Left ventricle myocardium superior (tissue), 1 donor: ENCODE measurements around the gene SAP30BP. TPM values are rescaled to one million over a fixed set of nuclear protein-coding genes. Genes with fewer than 3 reads are reported as not detected.

Source experiments
- ATAC-seq: fragments of 200-7000 bp; cut with Tn5 transposase; one replicate; pipeline ENCODE4 v1.9.1; 2020; ENCODE audit warnings: mild to moderate bottlenecking, moderate library complexity
- DNase-seq: peaks from one replicate; pipeline ENCODE4 v3.0.0-alpha.2; 2020
- intact Hi-C: fragments of 100-400 bp; cut with micrococcal nuclease; formaldehyde crosslinking; loops from one replicate; pipeline ENCODE4 v1.11.0; 2022
- total RNA-seq: library from RNA; stranded (reverse); fragmentation: NEBNext Ultra II Directional; extraction: Animal tissue kit (Norgen Biotek cat#: 25700); gene quantifications from one replicate; pipeline ENCODE4 v1.2.1, GENCODE V29; 2021
- donor health status: DM: no; HTN: yes; CAD: no; lungs with severe emphysema.

SAP30BP gene
- total RNA-seq, 1 donor from 2014 or later, result 47.8 TPM

DNA sequence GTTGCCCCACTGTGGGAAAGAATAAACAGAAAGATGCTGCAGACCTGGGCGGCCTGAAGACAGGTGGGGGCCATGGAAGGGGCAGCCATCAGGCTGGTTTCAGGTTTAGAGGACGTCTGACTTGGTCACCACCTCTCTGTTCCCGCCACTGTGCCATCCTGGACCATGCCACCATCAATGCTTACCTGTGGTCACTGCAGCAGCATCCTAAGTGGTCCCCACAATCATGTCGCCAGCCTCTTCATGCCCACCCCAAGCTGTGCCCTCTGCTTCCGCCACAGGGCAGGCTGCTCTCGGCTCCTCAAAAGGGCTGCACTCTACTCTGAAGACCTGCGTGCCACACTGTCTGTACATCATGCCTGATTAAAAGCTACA is 23.5 kb upstream of the SAP30BP start:
- ATAC-seq, result no peak
- intact Hi-C loops, result no loop called here

DNA sequence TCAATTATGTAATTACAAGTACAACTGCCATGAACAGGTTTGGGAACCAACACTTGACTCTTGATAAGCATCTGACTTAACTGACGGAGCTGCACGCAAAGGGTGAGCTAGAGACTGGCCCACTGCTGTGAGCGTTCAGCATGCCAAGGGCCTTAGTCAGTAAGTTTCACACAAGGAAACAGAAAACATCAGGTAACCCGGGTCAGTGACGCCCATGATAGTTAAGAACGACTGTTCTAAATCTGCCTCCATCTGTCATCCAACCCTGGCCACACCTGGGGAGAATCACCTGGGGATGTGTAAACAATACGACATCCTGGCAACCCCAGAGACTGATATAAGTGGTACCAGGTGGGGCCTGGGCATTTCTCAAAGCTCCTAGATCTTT is 21.6 kb upstream of the SAP30BP start:
- ATAC-seq, result no peak
- intact Hi-C loops, result no loop called here
- DNase-seq, result no peak

More for the DNA sequence above, 23.5 kb upstream of the SAP30BP start:
- DNase-seq, result no peak

- peak; percentile 6 for ATAC-seq
- no peak for DNase-seq
- intact Hi-C loops, result no loop called here
Observed at GRCh38 chr17:75645889-75646637, 21.1 kb upstream of the SAP30BP start.

DNA sequence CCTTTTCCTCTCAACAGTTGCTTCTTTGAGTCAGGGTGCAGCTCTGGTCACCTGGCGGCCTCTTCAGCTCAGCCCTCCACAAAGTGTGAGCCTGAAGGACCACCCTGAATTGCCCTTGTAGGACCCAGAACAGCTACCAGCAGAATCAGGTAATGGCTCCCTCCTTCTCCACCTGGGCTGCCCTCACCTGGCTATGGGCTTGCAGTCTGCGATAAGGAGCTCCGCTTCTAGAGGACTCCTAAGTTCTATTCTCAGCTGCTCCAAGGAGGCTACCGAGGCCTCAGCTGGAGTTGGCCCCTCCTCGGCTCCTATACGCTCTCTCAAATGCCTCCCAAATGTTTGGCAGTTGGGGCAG is 20.5 kb upstream of the SAP30BP start:
- ATAC-seq, result no peak

GRCh38 chr17:75647061-75647460 is 20.1 kb upstream of the SAP30BP start:
- ATAC-seq (no peak), DNase-seq (no peak)
- intact Hi-C loops, result no loop called here

More for the DNA sequence above, 20.5 kb upstream of the SAP30BP start:
- no peak for DNase-seq
- intact Hi-C loops, result no loop called here

DNA sequence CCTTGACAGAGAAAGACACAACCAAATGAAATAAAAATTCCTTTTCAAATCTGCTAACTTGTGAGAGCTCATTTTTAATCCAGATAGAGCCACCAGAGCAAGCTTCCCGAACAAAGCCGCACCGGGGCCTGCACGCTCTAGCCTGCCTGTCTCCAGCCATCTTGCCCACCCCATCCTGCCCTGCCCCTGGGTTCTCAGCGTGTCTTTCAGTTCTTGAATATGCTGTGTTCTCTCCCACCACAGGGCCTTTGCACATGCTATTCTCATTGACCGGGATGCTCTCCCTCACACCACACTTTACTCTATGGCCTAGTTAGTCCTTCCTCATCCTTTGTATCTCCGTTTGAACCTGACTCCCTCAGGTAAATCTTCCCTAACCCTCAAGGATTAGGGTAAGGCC is 19.2 kb upstream of the SAP30BP start:
- DNase-seq, result no peak
- ATAC-seq, result no peak
- intact Hi-C loops, result no loop called here

DNA sequence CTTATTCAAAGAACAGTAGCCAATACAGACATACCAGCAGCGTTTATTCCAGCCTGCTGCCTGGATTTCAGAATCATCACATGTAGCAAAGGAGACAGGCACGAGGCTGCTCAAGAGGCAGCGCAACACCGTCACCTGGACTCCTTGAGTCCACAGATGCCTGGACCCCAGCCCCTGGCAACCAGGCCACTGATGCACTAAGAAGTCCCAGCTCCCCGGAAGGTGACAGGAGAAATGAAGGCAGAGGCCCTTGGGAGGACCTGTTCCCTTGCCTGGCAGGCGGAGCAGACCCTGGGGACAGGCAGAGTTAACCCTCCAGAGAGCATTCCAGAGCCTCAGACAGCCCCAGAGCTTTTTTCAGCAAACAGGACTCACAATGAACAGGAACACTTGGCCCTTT is 17.5 kb upstream of the SAP30BP start:
- intact Hi-C loops, result no loop called here
- ATAC-seq, result no peak
- DNase-seq, result no peak

DNA sequence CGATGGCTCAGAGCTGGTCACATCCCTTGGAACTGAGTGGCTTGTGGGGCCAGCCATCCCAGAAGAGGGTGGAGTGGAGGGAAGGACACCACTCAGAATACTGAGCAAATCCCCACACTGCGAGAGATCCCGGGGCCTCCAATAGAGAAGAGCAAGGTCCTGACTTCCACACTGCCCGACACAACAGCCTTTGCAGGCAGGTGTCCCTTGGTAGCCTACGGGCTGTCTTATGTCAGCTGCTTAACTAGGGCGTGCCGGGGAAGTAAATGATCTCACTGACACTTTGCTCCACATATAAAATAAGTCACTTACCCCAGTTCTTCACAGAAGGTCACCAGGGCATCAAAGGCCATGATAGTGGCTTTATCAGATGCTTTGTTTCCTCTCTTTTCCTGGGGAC is 16.3 kb upstream of the SAP30BP start:
- DNase-seq (no peak), ATAC-seq (no peak)
- intact Hi-C loops, result no loop called here

DNA sequence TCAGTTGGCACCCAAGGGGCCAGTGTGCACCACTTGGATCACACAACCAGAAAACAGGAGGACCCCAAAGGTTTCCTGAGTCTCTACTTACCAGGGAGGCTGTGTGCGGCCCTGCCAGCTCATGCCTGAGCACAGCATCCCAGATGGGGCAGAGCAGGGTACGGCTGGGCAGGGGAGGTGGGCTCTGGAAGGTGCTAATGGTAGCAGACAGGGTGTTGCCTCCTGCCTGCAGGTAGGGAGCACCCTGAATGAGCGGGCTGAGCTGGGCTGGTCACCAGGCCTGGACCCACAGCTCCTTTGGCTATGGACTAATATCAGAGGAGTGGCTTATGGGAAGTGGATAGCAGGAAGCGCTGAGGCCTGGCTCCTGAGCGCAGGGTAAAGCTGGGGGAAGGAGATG is 14.8 kb upstream of the SAP30BP start:
- intact Hi-C loops, result no loop called here
- DNase-seq (no peak), ATAC-seq (no peak)

GRCh38 chr17:75652934-75653549 is 14.1 kb upstream of the SAP30BP start:
- intact Hi-C loops, result no loop called here
- no peak for DNase-seq
- peak; percentile 76 for ATAC-seq

- intact Hi-C loops, result no loop called here
- ATAC-seq (peak; percentile 38), DNase-seq (no peak)
Observed at GRCh38 chr17:75654176-75654575, 13.0 kb upstream of the SAP30BP start.

GRCh38 chr17:75658237-75658636 is 8.9 kb upstream of the SAP30BP start:
- intact Hi-C loops, result no loop called here
- DNase-seq, result no peak

DNA sequence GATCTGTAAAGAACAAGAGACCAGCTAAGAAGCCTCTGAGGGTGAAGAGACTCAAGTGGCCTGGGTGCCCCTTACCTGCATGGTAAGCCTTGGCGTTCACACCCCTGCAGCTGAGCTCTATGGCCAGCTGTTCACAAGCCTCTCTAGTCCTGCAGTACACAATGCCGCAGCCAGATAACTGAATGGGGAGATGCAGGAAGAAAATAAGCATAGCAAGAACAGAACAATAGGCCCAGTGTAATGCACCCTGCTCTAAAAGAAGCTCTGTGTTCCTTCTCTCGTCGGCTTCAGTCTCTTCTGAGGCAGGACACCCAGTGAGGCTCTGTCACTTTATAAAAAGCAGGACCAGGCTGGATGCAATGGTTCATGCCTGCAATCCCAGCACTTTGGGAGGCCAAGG is 5.6 kb upstream of the SAP30BP start:
- intact Hi-C loops, result no loop called here
- DNase-seq, result no peak
- no peak for ATAC-seq

More at GRCh38 chr17:75658237-75658636, 8.9 kb upstream of the SAP30BP start:
- no peak for ATAC-seq

DNA sequence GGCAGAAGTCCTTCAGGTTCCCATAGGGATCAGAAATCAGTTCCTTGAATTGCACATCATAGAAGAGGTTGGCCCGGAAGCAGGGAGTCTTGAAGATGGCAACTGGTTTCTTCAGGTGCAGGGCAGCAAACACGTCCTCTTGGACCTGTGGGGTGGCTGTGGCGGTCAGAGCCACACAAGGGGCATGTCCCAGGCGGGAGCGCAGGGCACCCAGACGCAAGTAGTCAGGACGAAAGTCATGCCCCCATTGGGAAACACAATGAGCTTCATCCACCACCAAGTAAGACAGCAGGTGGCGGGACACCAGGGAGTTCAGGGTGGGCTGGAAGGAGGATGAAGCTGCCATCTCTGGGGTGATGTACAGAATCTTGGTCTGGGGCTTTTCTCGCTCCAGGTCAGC is 4.6 kb upstream of the SAP30BP start:
- intact Hi-C loops, result no loop called here
- DNase-seq (no peak), ATAC-seq (no peak)

- no peak for ATAC-seq
- intact Hi-C loops, result no loop called here
- DNase-seq, result no peak
Observed at GRCh38 chr17:75664099-75664549, 3.0 kb upstream of the SAP30BP start.

DNA sequence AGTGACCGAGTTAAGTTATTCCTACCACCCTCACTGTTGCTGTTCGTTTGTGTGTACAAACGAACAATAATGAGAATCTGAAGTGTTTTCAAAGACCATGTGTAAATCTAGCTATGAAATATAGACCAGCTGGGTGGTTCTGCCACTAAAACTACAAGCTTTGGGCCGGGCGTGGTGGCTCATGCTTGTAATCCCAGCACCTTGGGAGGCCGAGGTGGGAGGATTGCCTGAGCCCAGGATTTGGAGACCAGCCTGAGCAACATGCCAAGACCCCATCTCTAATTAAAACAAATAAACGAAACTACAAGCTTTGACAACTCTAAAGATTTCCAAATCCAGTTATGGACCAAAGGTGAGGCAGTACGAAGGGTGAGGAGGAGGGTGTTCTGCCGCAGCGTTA is 1.2 kb upstream of the SAP30BP start:
- DNase-seq, result no peak
- ATAC-seq, result no peak
- intact Hi-C loops, result no loop called here

GRCh38 chr17:75667825-75668224 is 687 bp downstream of the SAP30BP start:
- DNase-seq, result no peak
- ATAC-seq, result no peak
- intact Hi-C loops, result no loop called here

GRCh38 chr17:75668489-75668888 is 1.4 kb downstream of the SAP30BP start:
- DNase-seq (no peak), ATAC-seq (no peak)
- intact Hi-C loops, result no loop called here

- ATAC-seq, result no peak
- no peak for DNase-seq
- intact Hi-C loops, result loop anchor here (5.0 kb wide), 1 partner anchor 81 kb away; no protein-coding TSS in a partner anchor
Observed at GRCh38 chr17:75670868-75671267, 3.7 kb downstream of the SAP30BP start.

DNA sequence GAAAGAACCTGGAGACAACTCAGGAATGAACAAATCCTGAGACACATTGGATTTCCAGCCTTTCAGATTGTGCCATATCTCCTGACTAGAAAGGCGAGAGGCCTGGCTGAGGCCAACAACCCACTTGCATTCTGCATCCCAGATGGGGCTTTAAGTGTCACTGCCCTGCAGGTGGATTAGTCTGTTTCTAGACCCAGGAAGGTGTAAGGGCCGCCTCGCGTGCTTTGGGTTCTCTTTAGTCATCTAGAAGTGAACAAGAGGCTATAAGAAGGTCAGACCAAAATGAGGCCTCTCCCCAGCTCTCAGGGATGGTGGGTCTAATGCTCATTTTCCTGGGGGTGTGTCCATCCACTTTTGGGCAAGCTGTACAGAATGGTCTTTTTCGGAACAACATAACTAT is 4.9 kb downstream of the SAP30BP start:
- no peak for ATAC-seq
- no peak for DNase-seq
- intact Hi-C loops, result loop anchor here (5.0 kb wide), 1 partner anchor 80 kb away; no protein-coding TSS in a partner anchor

DNA sequence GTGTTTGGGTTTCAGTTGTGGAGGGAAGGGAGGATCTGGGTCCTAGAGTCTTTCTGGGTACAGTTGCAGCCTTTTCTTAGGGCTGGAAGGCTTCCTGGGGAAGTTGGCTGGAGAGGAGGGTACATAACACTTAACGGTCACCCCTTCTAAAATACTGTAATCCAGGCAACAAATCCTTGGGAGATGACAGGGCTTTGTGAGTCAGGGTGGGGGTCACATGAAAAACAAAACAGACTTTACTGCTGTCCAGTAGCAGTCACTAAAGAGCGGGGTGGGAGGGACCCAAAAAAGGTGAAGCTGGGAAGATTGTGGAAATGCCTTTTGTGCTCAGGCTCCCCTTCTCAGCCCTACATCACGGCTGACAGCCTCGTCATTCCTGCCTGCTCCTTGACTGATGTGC is 6.3 kb downstream of the SAP30BP start:
- no peak for DNase-seq
- intact Hi-C loops, result loop anchor here (5.0 kb wide), 1 partner anchor 79 kb away; no protein-coding TSS in a partner anchor
- no peak for ATAC-seq
